Prostate gland (tissue), 2 donors: Measurements from ENCODE around the gene PRKCQ. TPM values are rescaled to one million over a fixed set of nuclear protein-coding genes. Genes with fewer than 3 reads are reported as not detected.
"Not testable (repeated sequence)": the region's sequence is repeated elsewhere in the genome, so short reads cannot be mapped to it uniquely, and the experiment has no call there.

Experiments
- DNase-seq: peaks from one replicate; pipeline ENCODE4 v3.0.0-alpha.2; 2019; ENCODE audit warnings: low spot score
- H3K27ac ChIP-seq, 2 donors: fragments of 200-600 bp; sonication (generic); 2 replicates each; pipeline ENCODE4 v1.5.1; 2017 to 2019
- H3K27me3 ChIP-seq: fragments of 200-600 bp; sonication (generic); replicated peaks from 2 replicates; pipeline ENCODE4 v1.5.1; 2019; ENCODE audit not compliant: insufficient read depth
- H3K36me3 ChIP-seq, 2 donors: fragments of 200-600 bp; sonication (generic); 1 replicate in 1 of 2; 2 replicates in 1 of 2; pipeline versions ENCODE4 v1.5.1 to v1.8.1; 2017 to 2019
- H3K4me1 ChIP-seq: fragments of 200-600 bp; sonication (generic); replicated peaks from 2 replicates; pipeline ENCODE4 v1.5.1; 2019
- H3K4me3 ChIP-seq, 2 donors: fragments of 200-600 bp; sonication (generic); 2 replicates each; pipeline ENCODE4 v1.5.1; 2017 to 2019
- H3K9me3 ChIP-seq: fragments of 200-600 bp; sonication (generic); 2 replicates; pipeline ENCODE4 v1.5.1; 2017
- POLR2A ChIP-seq: fragments of 450-650 bp; IDR thresholded peaks from one replicate; pipeline ENCODE4 v1.6.1; 2016; ENCODE audit warnings: antibody characterized with exemption, mild to moderate bottlenecking
- POLR2AphosphoS5 ChIP-seq: sonication (generic); formaldehyde crosslinking; IDR thresholded peaks from one replicate; pipeline ENCODE4 v1.6.1; 2017; ENCODE audit warnings: antibody characterized with exemption
- WGBS: methylation state at CpG from one replicate; pipeline ENCODE4 v1.1.5; 2018; 5-methylcytosine and 5-hydroxymethylcytosine counted together
- intact Hi-C: fragments of 100-400 bp; cut with DNase I; formaldehyde crosslinking; loops from one replicate; pipeline ENCODE4 v1.14.2; 2022
- total RNA-seq, 2 donors: library from RNA; depleted of rRNA; stranded (reverse); fragments of >200 nt; gene quantifications; one replicate each; pipeline ENCODE4 v1.1.0, GENCODE V29; 2016
- TF ChIP-seq, protein P1 (sequence below), 4 experiments: fragments of 200-600 bp in 2 of 4; fragments of 450-650 bp in 2 of 4; sonication (generic) in 2 of 4; IDR thresholded peaks; 1 replicate in 3 of 4; 2 replicates in 1 of 4; pipeline ENCODE4 v1.5.1; 2016 to 2019; ENCODE audit warnings: antibody characterized with exemption in 4 of 4, mild to moderate bottlenecking in 2 of 4, moderate library complexity in 2 of 4

Gene PRKCQ
- total RNA-seq, 2 donors from 2014 or later, result 0.87 to 1.4 TPM

- no peaks in the 10 kb centered on the region for H3K9me3 ChIP-seq
- intact Hi-C loops, result no loop called here
- WGBS, result 96% methylated on average over 7 of the region's 7 CpGs
- DNase-seq, result no peak
- no peaks in the 10 kb centered on the region for H3K27me3 ChIP-seq
- H3K4me1 ChIP-seq, result no peaks in the 10 kb centered on the region
- no peaks in the 10 kb centered on the region for H3K36me3 ChIP-seq
- TF ChIP-seq, protein P1, sequence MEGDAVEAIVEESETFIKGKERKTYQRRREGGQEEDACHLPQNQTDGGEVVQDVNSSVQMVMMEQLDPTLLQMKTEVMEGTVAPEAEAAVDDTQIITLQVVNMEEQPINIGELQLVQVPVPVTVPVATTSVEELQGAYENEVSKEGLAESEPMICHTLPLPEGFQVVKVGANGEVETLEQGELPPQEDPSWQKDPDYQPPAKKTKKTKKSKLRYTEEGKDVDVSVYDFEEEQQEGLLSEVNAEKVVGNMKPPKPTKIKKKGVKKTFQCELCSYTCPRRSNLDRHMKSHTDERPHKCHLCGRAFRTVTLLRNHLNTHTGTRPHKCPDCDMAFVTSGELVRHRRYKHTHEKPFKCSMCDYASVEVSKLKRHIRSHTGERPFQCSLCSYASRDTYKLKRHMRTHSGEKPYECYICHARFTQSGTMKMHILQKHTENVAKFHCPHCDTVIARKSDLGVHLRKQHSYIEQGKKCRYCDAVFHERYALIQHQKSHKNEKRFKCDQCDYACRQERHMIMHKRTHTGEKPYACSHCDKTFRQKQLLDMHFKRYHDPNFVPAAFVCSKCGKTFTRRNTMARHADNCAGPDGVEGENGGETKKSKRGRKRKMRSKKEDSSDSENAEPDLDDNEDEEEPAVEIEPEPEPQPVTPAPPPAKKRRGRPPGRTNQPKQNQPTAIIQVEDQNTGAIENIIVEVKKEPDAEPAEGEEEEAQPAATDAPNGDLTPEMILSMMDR (IDR thresholded peaks at IDR 0.05), result no peak
- no peak for TF ChIP-seq POLR2A
- no peak for TF ChIP-seq POLR2AphosphoS5
- no peak overlapping the region for H3K27ac ChIP-seq
- no peak overlapping the region for H3K4me3 ChIP-seq
Observed at GRCh38 chr10:6384031-6384430, 196.0 kb downstream of the PRKCQ start.

GRCh38 chr10:6383096-6383812, 196.8 kb downstream of the PRKCQ start:
- DNase-seq, result no peak
- WGBS, result 83% methylated on average over 8 of the region's 8 CpGs
- H3K27ac ChIP-seq, result peak overlapping the region; percentile 24 to 57
- H3K4me3 ChIP-seq, result no peak overlapping the region
- TF ChIP-seq POLR2AphosphoS5, result peak; percentile 26
- TF ChIP-seq, protein P1 (IDR thresholded peaks at IDR 0.05), result no peak
- H3K27me3 ChIP-seq, result no peaks in the 10 kb centered on the region
- no peaks in the 10 kb centered on the region for H3K9me3 ChIP-seq
- intact Hi-C loops, result no loop called here
- H3K4me1 ChIP-seq, result no peaks in the 10 kb centered on the region
- H3K36me3 ChIP-seq, result no peaks in the 10 kb centered on the region

GRCh38 chr10:6382081-6382480, 198.0 kb downstream of the PRKCQ start:
- DNase-seq, result no peak
- 28% methylated on average over 7 of the region's 7 CpGs for WGBS

GRCh38 chr10:6380478-6380877, 199.6 kb downstream of the PRKCQ start:
- H3K4me3 ChIP-seq, H3K27ac ChIP-seq, intact Hi-C loops, H3K9me3 ChIP-seq, H3K27me3 ChIP-seq, H3K36me3 ChIP-seq, DNase-seq, H3K4me1 ChIP-seq: not testable (repeated sequence)
- WGBS, result 91% methylated on average over 4 of the region's 5 CpGs

More at GRCh38 chr10:6382081-6382480, 198.0 kb downstream of the PRKCQ start:
- no peaks in the 10 kb centered on the region for H3K4me1 ChIP-seq
- no peaks in the 10 kb centered on the region for H3K36me3 ChIP-seq
- intact Hi-C loops, result no loop called here
- no peaks in the 10 kb centered on the region for H3K9me3 ChIP-seq
- peak overlapping the region in 1 of 2 donors; percentile 53 for H3K27ac ChIP-seq
- H3K4me3 ChIP-seq, result no peak overlapping the region
- H3K27me3 ChIP-seq, result no peaks in the 10 kb centered on the region
- TF ChIP-seq, protein P1 (IDR thresholded peaks at IDR 0.05), result no peak
- TF ChIP-seq POLR2AphosphoS5 (no peak), POLR2A (no peak)

DNA sequence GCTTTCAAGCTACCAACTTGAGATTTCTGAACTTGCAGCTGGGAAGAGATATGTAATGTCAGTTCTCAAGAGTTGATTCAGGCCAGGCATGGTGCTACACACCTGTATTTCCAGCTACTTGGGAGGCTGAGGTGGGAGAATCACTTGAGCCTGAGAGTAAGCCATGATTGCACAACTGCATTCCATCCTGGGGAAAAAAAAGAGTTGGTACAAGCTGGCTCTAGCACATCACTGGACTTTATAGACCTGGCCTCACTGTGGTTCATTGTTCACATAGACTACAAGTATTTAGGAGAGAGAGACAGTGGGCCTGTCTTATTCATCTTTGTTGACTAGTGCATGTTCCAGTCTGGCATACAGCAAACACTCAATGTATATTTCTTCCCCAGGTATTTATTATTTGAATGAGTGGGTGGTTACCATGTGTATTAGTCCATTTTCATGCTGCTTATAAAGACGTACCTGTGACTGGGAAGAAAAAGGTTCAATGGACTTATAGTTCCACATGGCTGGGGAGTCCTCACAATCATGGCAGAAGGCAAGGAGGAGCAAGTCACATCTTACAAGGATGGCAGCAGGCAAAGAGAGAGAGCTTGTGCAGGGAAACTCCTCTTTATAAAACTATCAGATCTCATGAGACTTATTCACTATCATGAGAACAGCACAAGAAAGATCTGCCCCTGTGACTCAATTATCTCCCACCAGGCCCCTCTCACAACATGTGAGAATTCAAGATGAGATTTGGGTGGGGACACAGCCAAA, 200.9 kb downstream of the PRKCQ start:
- H3K27ac ChIP-seq, result no peak overlapping the region
- H3K4me3 ChIP-seq, result no peak overlapping the region
- H3K27me3 ChIP-seq, result no peaks in the 10 kb centered on the region
- no peaks in the 10 kb centered on the region for H3K9me3 ChIP-seq
- intact Hi-C loops, result no loop called here
- no peaks in the 10 kb centered on the region for H3K36me3 ChIP-seq
- 75% methylated on average over 1 of the region's 1 CpG for WGBS
- H3K4me1 ChIP-seq, result no peaks in the 10 kb centered on the region
- TF ChIP-seq POLR2A, result no peak
- no peak for TF ChIP-seq POLR2AphosphoS5
- TF ChIP-seq, protein P1 (IDR thresholded peaks at IDR 0.05), result no peak
- no peak for DNase-seq
